Spleen (tissue), 11 donors: ENCODE results near the gene ZC3H8. TPM values are rescaled to one million over a fixed set of nuclear protein-coding genes. Genes with fewer than 3 reads are reported as not detected.

Experiments used
- DNase-seq: peaks from one replicate; pipeline ENCODE4 v3.0.0-alpha.2; 2020
- H3K27ac ChIP-seq, 8 donors: fragments of 200-600 bp; sonication (generic) in 7 of 8; 1 replicate in 4 of 8; 2 replicates in 4 of 8; pipeline versions ENCODE4 v1.5.0 to v1.8.0; 2016 to 2021; ENCODE audit warnings: inconsistent platforms in 4 of 8, mild to moderate bottlenecking in 4 of 8, moderate library complexity in 1 of 8
- H3K27me3 ChIP-seq, 7 donors: fragments of 200-600 bp; sonication (generic) in 6 of 7; replicated peaks in 1 of 7; 1 replicate in 4 of 7; 2 replicates in 3 of 7; pipeline versions ENCODE4 v1.5.0 to v1.8.0; 2016 to 2021; ENCODE audit warnings: inconsistent platforms in 3 of 7, mild to moderate bottlenecking in 1 of 7
- H3K36me3 ChIP-seq, 6 donors: fragments of 200-600 bp; sonication (generic) in 5 of 6; 1 replicate in 4 of 6; 2 replicates in 2 of 6; pipeline versions ENCODE4 v1.5.0 to v1.8.0; 2016 to 2021; ENCODE audit warnings: inconsistent platforms in 2 of 6
- H3K4me1 ChIP-seq, 6 donors: fragments of 200-600 bp; sonication (generic) in 5 of 6; 1 replicate in 3 of 6; 2 replicates in 3 of 6; pipeline versions ENCODE4 v1.5.0 to v1.8.0; 2016 to 2021; ENCODE audit warnings: inconsistent platforms in 3 of 6
- H3K4me3 ChIP-seq, 8 donors: fragments of 200-600 bp; sonication (generic) in 7 of 8; 1 replicate in 4 of 8; 2 replicates in 4 of 8; pipeline versions ENCODE4 v1.5.0 to v1.8.0; 2016 to 2021; ENCODE audit warnings: inconsistent platforms in 4 of 8, mild to moderate bottlenecking in 4 of 8, moderate library complexity in 2 of 8
- H3K9me3 ChIP-seq, 8 donors: fragments of 200-600 bp; sonication (generic) in 7 of 8; 1 replicate in 4 of 8; 2 replicates in 4 of 8; pipeline versions ENCODE4 v1.5.0 to v1.8.0; 2016 to 2021; ENCODE audit warnings: inconsistent platforms in 4 of 8
- POLR2A ChIP-seq, 3 donors: fragments of 450-650 bp; IDR thresholded peaks; one replicate each; pipeline ENCODE4 v1.5.1; 2017; ENCODE audit warnings: antibody characterized with exemption in 3 of 3, mild to moderate bottlenecking in 1 of 3
- POLR2AphosphoS5 ChIP-seq, 3 donors: sonication (generic); formaldehyde crosslinking; IDR thresholded peaks; one replicate each; pipeline ENCODE4 v1.5.1; 2017; ENCODE audit warnings: antibody characterized with exemption in 3 of 3
- WGBS, 5 donors: extraction: QIAGEN DNeasy Blood & Tissue Kit in 3 of 5; methylation state at CpG; one replicate each; pipeline versions ENCODE4 v1.1.5 to v1.1.7; 2013 to 2018; 5-methylcytosine and 5-hydroxymethylcytosine counted together
- intact Hi-C: fragments of 100-400 bp; cut with DNase I; formaldehyde crosslinking; loops from one replicate; pipeline ENCODE4 v1.15.0; 2023; ENCODE audit warnings: low total_unique reads
- polyA plus RNA-seq, 3 donors: library from polyadenylated mRNA; stranded (reverse); fragments of 200-250 nt; gene quantifications; one replicate each; pipeline ENCODE4 v1.2.1, GENCODE V29; 2013
- total RNA-seq, 7 donors: library from RNA; depleted of rRNA in 3 of 7; stranded (reverse); fragments of >200 nt in 3 of 7; fragmentation: NEBNext Ultra II Directional in 4 of 7; extraction: Animal tissue kit (Norgen Biotek cat#: 25700) in 4 of 7; gene quantifications; one replicate each; pipeline versions ENCODE4 v1.1.0 to v1.2.1, GENCODE V29; 2016 to 2021
- TF ChIP-seq, protein P1 (sequence below), 11 experiments: fragments of 200-600 bp in 7 of 11; fragments of 450-650 bp in 4 of 11; sonication (generic) in 4 of 11; IDR thresholded peaks in 8 of 11; conservative IDR thresholded peaks in 3 of 11; 1 replicate in 7 of 11; 2 replicates in 4 of 11; pipeline versions ENCODE4 v1.4.0 to v1.8.0; 2016 to 2021; ENCODE audit warnings: antibody characterized with exemption in 11 of 11, inconsistent platforms in 4 of 11, mild to moderate bottlenecking in 1 of 11
- donor health status: healthy with polysubstance abuse.
- donor health status: DM: no; HTN: no; CAD: no; lungs with moderate emphysema.
- donor health status: DM: no; HTN: no; CAD: no.
- donor health status: Bipolar disorder and iron deficiency.
- donor health status: healthy.
- donor health status: DM: no; HTN: no; CAD: no.
- donor health status: DM: yes; HTN: yes; CAD: no.

Gene ZC3H8
- total and polyA plus RNA-seq, 10 donors, result 5.7 to 70.5 (median 13.2) TPM

DNA sequence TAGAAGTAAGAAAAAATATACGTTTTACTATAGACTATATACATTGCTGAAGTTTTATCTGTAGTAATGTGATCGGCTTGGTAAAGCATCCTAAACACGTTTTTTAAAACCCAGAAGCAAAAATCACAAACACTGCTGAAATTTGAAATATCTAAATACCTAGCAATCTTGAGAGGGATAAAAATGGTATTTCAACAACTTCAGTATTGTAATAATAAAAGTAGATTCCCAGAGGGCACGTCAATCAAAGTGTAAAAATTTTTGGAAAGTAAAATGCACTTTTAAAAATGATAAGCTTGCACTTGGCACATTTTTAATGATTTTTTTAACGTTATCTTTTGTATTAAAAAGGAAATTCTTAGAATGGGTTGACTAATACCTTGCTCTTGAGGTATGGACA is 22.1 kb upstream of the ZC3H8 start:
- DNase-seq, result no peak
- TF ChIP-seq POLR2AphosphoS5 (IDR thresholded peaks at IDR 0.05), result no peak
- TF ChIP-seq, protein P1, sequence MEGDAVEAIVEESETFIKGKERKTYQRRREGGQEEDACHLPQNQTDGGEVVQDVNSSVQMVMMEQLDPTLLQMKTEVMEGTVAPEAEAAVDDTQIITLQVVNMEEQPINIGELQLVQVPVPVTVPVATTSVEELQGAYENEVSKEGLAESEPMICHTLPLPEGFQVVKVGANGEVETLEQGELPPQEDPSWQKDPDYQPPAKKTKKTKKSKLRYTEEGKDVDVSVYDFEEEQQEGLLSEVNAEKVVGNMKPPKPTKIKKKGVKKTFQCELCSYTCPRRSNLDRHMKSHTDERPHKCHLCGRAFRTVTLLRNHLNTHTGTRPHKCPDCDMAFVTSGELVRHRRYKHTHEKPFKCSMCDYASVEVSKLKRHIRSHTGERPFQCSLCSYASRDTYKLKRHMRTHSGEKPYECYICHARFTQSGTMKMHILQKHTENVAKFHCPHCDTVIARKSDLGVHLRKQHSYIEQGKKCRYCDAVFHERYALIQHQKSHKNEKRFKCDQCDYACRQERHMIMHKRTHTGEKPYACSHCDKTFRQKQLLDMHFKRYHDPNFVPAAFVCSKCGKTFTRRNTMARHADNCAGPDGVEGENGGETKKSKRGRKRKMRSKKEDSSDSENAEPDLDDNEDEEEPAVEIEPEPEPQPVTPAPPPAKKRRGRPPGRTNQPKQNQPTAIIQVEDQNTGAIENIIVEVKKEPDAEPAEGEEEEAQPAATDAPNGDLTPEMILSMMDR (IDR thresholded peaks at IDR 0.05 in 8 of 11, conservative IDR thresholded peaks at IDR 0.05 in 3 of 11), result no peak
- TF ChIP-seq POLR2A (IDR thresholded peaks at IDR 0.05), result no peak
- Histone ChIP-seq H3K4me1 (peaks cover 9 to 43% (median 25%) of the 10 kb centered on the region in 6 donors), H3K27ac (peak overlapping the region in 3 of 8 donors; percentile 6 to 100 (median 100)), H3K27me3 (no peaks in the 10 kb centered on the region), H3K4me3 (peak overlapping the region in 4 of 8 donors; percentile 57 to 85 (median 64)), H3K36me3 (no peaks in the 10 kb centered on the region), H3K9me3 (no peaks in the 10 kb centered on the region)
- intact Hi-C loops, result no loop called here
- WGBS, 5 donors, result 70 to 80% (median 72%) methylated on average over 5 of the region's 5 CpGs

DNA sequence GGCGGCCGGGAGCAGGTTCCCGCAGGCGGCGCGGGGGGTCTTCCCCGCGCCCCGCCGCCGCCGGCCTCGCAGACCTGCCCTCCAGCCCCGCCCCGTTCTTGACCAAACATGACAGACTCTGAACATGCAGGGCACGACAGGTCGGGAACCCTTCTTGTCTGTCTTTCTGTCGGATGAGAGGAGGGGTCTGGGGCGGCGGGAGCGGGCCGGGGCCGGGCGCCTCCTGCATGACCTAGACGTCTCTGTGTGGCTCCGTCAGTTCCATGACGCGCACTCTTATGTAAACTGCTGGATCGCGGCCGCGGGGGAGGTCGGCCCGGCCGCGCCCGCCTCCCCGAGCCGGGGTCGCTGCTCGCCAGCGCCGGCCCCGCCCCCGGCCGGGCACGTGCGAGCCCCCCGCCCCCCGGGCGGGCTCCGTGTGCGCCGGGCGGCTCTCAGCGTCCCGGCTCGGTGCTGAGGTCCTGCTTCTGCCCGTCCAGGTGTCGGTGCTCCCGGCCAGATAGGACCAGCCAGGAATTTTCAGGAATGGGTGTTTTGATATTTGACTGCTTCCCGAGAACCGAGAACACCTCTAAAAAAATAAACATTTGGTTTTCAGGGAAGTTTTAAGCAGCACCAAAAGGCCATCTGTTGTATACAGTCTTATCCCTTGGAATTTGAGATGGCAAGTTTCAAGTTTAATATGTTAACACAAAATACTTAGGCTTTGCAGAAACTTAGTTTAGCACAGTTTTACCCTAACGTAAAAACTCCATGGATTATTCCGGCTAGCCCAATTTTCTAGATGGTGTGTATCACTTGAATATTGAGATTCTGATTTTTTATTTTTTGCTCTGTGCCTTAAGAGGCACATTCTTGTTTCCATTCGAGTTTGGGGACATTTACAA is 21.3 kb upstream of the ZC3H8 start:
- Histone ChIP-seq H3K36me3 (no peaks in the 10 kb centered on the region), H3K4me3 (peak overlapping the region; percentile 54 to 85 (median 64)), H3K27me3 (no peaks in the 10 kb centered on the region), H3K9me3 (no peaks in the 10 kb centered on the region), H3K27ac (peak overlapping the region; percentile 96 to 100 (median 100)), H3K4me1 (peaks cover 9 to 43% (median 25%) of the 10 kb centered on the region in 6 donors)
- peak; percentile 94 for DNase-seq
- TF ChIP-seq, protein P1 (IDR thresholded peaks at IDR 0.05 in 8 of 11, conservative IDR thresholded peaks at IDR 0.05 in 3 of 11), result no peak
- peak in 2 of 3 donors; percentile 65 to 87 for TF ChIP-seq POLR2A (IDR thresholded peaks at IDR 0.05)
- TF ChIP-seq POLR2AphosphoS5 (IDR thresholded peaks at IDR 0.05), result peak in 2 of 3 donors; percentile 81 to 88
- intact Hi-C loops, result no loop called here
- 1 to 5% (median 1%) methylated on average over 8 to 66 of the region's 66 CpGs for WGBS, 5 donors

DNA sequence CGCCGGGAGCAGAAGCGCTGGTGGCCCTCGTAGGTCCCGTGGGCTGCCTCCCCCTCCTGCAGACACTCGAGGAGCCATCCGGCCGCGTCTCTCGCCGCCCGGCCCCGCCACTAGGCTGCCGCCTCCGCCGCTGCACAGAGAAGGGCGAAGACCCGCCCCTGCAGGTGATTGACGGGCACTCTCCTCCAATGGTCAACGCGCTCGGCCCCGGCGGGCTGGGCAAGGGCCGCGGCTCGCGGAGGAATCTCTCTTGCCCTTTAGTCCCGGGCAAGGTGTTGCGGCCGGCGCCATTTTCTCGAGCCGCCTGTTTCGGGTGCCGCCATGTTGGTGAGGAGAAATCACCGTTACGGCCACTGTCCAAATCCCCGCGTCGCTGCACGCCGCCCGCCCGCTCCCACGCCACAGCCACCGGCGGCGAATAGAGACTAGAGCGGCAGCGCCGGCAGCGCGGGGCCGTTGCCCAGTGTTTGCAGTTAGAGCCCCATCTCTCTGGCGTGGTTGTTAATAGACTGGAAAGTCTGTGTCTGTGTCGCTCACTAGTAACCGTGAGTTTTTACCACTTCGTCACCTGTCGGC is 20.6 kb upstream of the ZC3H8 start, which contains the start of gene ZC3H6:
Gene ZC3H6 (plus strand): TSS at position 287 of the 576 bp plus-strand sequence. CDS start 398 bp downstream, outside the sequence.
- Histone ChIP-seq H3K4me3 (peak within 1 kb of the TSS; percentile 54 to 85 (median 64)), H3K27ac (peak within 1 kb of the TSS; percentile 96 to 100 (median 100)), H3K9me3 (no peaks in the 10 kb centered on the region), H3K27me3 (no peaks in the 10 kb centered on the region), H3K4me1 (peaks cover 9 to 43% (median 25%) of the 10 kb centered on the region in 6 donors), H3K36me3 (no peaks in the 10 kb centered on the region)
- WGBS, 5 donors, result 0 to 1% (median 0%) methylated on average over 16 to 60 of the region's 60 CpGs
- peak; percentile 100 for DNase-seq
- intact Hi-C loops, result no loop called here
- TF ChIP-seq POLR2A (IDR thresholded peaks at IDR 0.05) (peak; percentile 90 to 97 (median 96)), POLR2AphosphoS5 (IDR thresholded peaks at IDR 0.05) (peak; percentile 99)
- TF ChIP-seq, protein P1 (IDR thresholded peaks at IDR 0.05 in 8 of 11, conservative IDR thresholded peaks at IDR 0.05 in 3 of 11), result peak in 9 of 11 experiments; percentile 29 to 69 (median 43)
